ENCODE data around the gene STPG3.

DNA sequence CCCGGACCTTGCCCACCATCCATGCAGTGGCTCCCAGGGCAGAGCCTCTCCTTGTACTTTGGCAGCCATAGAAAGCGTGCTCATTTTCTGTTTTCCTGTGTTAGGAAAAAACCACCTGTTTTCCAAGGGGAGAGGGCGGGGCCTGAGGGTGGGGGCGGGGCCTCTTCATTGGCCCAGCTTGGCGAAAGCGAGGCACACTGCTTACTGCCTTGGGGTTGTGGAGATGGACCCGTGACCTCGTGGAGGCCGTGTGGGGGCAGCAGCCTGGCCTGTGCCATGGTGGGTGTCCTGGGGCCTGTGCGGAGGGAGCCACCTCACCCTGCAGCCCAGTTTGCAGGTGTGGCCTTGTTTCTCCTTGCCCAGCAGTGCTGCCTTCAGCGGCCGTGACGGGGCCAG is 22.0 kb downstream of the STPG3 start:
- TF ChIP-seq EZH2 (IDR thresholded peaks at IDR 0.05; ENCODE audit: borderline replicate concordance, low read length): no peak
- TF ChIP-seq, protein P1, sequence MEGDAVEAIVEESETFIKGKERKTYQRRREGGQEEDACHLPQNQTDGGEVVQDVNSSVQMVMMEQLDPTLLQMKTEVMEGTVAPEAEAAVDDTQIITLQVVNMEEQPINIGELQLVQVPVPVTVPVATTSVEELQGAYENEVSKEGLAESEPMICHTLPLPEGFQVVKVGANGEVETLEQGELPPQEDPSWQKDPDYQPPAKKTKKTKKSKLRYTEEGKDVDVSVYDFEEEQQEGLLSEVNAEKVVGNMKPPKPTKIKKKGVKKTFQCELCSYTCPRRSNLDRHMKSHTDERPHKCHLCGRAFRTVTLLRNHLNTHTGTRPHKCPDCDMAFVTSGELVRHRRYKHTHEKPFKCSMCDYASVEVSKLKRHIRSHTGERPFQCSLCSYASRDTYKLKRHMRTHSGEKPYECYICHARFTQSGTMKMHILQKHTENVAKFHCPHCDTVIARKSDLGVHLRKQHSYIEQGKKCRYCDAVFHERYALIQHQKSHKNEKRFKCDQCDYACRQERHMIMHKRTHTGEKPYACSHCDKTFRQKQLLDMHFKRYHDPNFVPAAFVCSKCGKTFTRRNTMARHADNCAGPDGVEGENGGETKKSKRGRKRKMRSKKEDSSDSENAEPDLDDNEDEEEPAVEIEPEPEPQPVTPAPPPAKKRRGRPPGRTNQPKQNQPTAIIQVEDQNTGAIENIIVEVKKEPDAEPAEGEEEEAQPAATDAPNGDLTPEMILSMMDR (IDR thresholded peaks at IDR 0.05; ENCODE audit: low read length): no peak

Measured in OCI-LY1 (cell line).